Tibial nerve (tissue), 4 donors: ENCODE measurements around the gene PYGO1. TPM values are rescaled to one million over a fixed set of nuclear protein-coding genes. Genes with fewer than 3 reads are reported as not detected.

ENCODE experiments used
- DNase-seq, 2 donors: peaks; one replicate each; pipeline ENCODE4 v3.0.0-alpha.2; 2019; ENCODE audit warnings: low spot score in 2 of 2
- H3K27ac ChIP-seq, 4 donors: fragments of 200-600 bp; sonication (generic) in 3 of 4; one replicate each; pipeline ENCODE4 v1.5.1; 2017 to 2019; ENCODE audit warnings: mild to moderate bottlenecking in 1 of 4
- H3K27me3 ChIP-seq, 2 donors: fragments of 200-600 bp; sonication (generic) in 1 of 2; one replicate each; pipeline versions ENCODE4 v1.5.1 to v1.6.0; 2017 to 2019
- H3K36me3 ChIP-seq, 3 donors: fragments of 200-600 bp; sonication (generic); one replicate each; pipeline ENCODE4 v1.5.1; 2018 to 2019
- H3K4me1 ChIP-seq, 4 donors: fragments of 200-600 bp; sonication (generic) in 3 of 4; one replicate each; pipeline ENCODE4 v1.5.1; 2017 to 2019
- H3K4me3 ChIP-seq, 4 donors: fragments of 200-600 bp; sonication (generic) in 3 of 4; one replicate each; pipeline ENCODE4 v1.5.1; 2017 to 2019; ENCODE audit warnings: mild to moderate bottlenecking in 1 of 4, moderate library complexity in 1 of 4
- H3K9me3 ChIP-seq, 4 donors: fragments of 200-600 bp; sonication (generic) in 3 of 4; one replicate each; pipeline ENCODE4 v1.5.1; 2017 to 2019
- CTCF ChIP-seq, 5 experiments: fragments of 200-600 bp in 3 of 5; fragments of 450-650 bp in 2 of 5; sonication (generic) in 3 of 5; IDR thresholded peaks; one replicate each; pipeline ENCODE4 v1.5.1; 2016 to 2019; ENCODE audit warnings: antibody characterized with exemption in 5 of 5, mild to moderate bottlenecking in 3 of 5, moderate library complexity in 2 of 5
- EP300 ChIP-seq, 2 donors: sonication (generic); formaldehyde crosslinking; IDR thresholded peaks; one replicate each; pipeline ENCODE4 v1.6.1; 2017; ENCODE audit warnings: antibody characterized with exemption in 2 of 2, mild to moderate bottlenecking in 1 of 2
- POLR2A ChIP-seq, 2 donors: fragments of 450-650 bp; IDR thresholded peaks; one replicate each; pipeline ENCODE4 v1.6.1; 2017; ENCODE audit warnings: antibody characterized with exemption in 2 of 2, mild to moderate bottlenecking in 2 of 2, moderate library complexity in 2 of 2
- WGBS, 2 donors: methylation state at CpG; one replicate each; pipeline ENCODE4 v1.1.5; 2018; 5-methylcytosine and 5-hydroxymethylcytosine counted together
- total RNA-seq, 4 donors: library from RNA; depleted of rRNA; stranded (reverse); fragments of >200 nt; gene quantifications; one replicate each; pipeline ENCODE4 v1.1.0, GENCODE V29; 2016

PYGO1 gene
- total RNA-seq, 4 donors from 2014 or later, result 4.2 to 11.9 (median 8.2) TPM

GRCh38 chr15:55589287-55589686 lies 1.1 kb upstream of the PYGO1 start:
- Histone ChIP-seq H3K27me3 (no peaks in the 10 kb centered on the region), H3K36me3 (no peaks in the 10 kb centered on the region), H3K4me3 (no peak overlapping the region), H3K4me1 (peaks cover 0 to 31% (median 2%) of the 10 kb centered on the region in 4 donors), H3K27ac (no peak overlapping the region), H3K9me3 (no peaks in the 10 kb centered on the region)
- no peak for DNase-seq
- TF ChIP-seq POLR2A (IDR thresholded peaks at IDR 0.05), result no peak
- no peak for TF ChIP-seq EP300 (IDR thresholded peaks at IDR 0.05)
- TF ChIP-seq CTCF (IDR thresholded peaks at IDR 0.05), result no peak
- 74 to 92% methylated on average over 10 of the region's 10 CpGs for WGBS, 2 donors

GRCh38 chr15:55588815-55589115 lies 620 bp upstream of the PYGO1 start:
- DNase-seq, result peak in 1 of 2 donors; percentile 6
- peak overlapping the region in 3 of 4 donors; percentile 68 to 93 (median 78) for H3K27ac ChIP-seq
- WGBS, 2 donors, result 6 to 8% methylated on average over 18 to 19 of the region's 19 CpGs

GRCh38 chr15:55587321-55588069 lies 650 bp downstream of the PYGO1 start:
- WGBS, 2 donors, result 7 to 10% methylated on average over 22 to 51 of the region's 65 CpGs
- Histone ChIP-seq H3K9me3 (no peaks in the 10 kb centered on the region), H3K27me3 (no peaks in the 10 kb centered on the region), H3K4me3 (peak overlapping the region; percentile 48 to 84 (median 71)), H3K36me3 (no peaks in the 10 kb centered on the region), H3K27ac (peak overlapping the region in 3 of 4 donors; percentile 66 to 93 (median 91)), H3K4me1 (peaks cover 0 to 31% (median 2%) of the 10 kb centered on the region in 4 donors)
- TF ChIP-seq POLR2A (IDR thresholded peaks at IDR 0.05) (no peak), CTCF (IDR thresholded peaks at IDR 0.05) (no peak), EP300 (IDR thresholded peaks at IDR 0.05) (no peak)
- peak in 1 of 2 donors; percentile 5 for DNase-seq

More at GRCh38 chr15:55588815-55589115, 620 bp upstream of the PYGO1 start:
- no peaks in the 10 kb centered on the region for H3K27me3 ChIP-seq
- no peaks in the 10 kb centered on the region for H3K36me3 ChIP-seq
- TF ChIP-seq EP300 (IDR thresholded peaks at IDR 0.05), result no peak
- TF ChIP-seq CTCF (IDR thresholded peaks at IDR 0.05), result no peak
- no peak for TF ChIP-seq POLR2A (IDR thresholded peaks at IDR 0.05)
- peak overlapping the region; percentile 45 to 84 (median 48) for H3K4me3 ChIP-seq
- peaks cover 0 to 31% (median 2%) of the 10 kb centered on the region in 4 donors for H3K4me1 ChIP-seq
- no peaks in the 10 kb centered on the region for H3K9me3 ChIP-seq

- no peak overlapping the region for H3K27ac ChIP-seq
- peaks cover 0 to 31% (median 2%) of the 10 kb centered on the region in 4 donors for H3K4me1 ChIP-seq
- no peak for TF ChIP-seq CTCF (IDR thresholded peaks at IDR 0.05)
- no peak for TF ChIP-seq POLR2A (IDR thresholded peaks at IDR 0.05)
- TF ChIP-seq EP300 (IDR thresholded peaks at IDR 0.05), result no peak
- H3K36me3 ChIP-seq, result no peaks in the 10 kb centered on the region
- 77 to 79% methylated on average over 3 of the region's 3 CpGs for WGBS, 2 donors
- no peak for DNase-seq
- no peaks in the 10 kb centered on the region for H3K9me3 ChIP-seq
- H3K27me3 ChIP-seq, result no peaks in the 10 kb centered on the region
- peak overlapping the region in 3 of 4 donors; percentile 60 to 84 (median 82) for H3K4me3 ChIP-seq
These were observed 1.3 kb downstream of the PYGO1 start for GRCh38 chr15:55586808-55587207.

GRCh38 chr15:55576943-55577342 lies 11.2 kb downstream of the PYGO1 start:
- no peak for DNase-seq
- no peaks in the 10 kb centered on the region for H3K27me3 ChIP-seq
- H3K36me3 ChIP-seq, result no peaks in the 10 kb centered on the region
- H3K27ac ChIP-seq, result no peak overlapping the region
- H3K4me3 ChIP-seq, result no peak overlapping the region
- 86 to 93% methylated on average over 6 of the region's 6 CpGs for WGBS, 2 donors
- no peaks in the 10 kb centered on the region for H3K4me1 ChIP-seq
- TF ChIP-seq EP300 (IDR thresholded peaks at IDR 0.05), result no peak
- no peak for TF ChIP-seq CTCF (IDR thresholded peaks at IDR 0.05)
- TF ChIP-seq POLR2A (IDR thresholded peaks at IDR 0.05), result no peak
- H3K9me3 ChIP-seq, result no peaks in the 10 kb centered on the region
